OCI-M1 (cell line): ENCODE results near the gene MCM10.
"Not testable (repeated sequence)": the region's sequence is repeated elsewhere in the genome, so short reads cannot be mapped to it uniquely, and the experiment has no call there.

Experiments used
- DNase-seq: peaks from one replicate; lab custom pipeline; 2025; lab: John Stamatoyannopoulos, UW

MCM10 gene

GRCh38 chr10:13221572-13221971, 60.2 kb downstream of the MCM10 start:
- no peak for DNase-seq

DNA sequence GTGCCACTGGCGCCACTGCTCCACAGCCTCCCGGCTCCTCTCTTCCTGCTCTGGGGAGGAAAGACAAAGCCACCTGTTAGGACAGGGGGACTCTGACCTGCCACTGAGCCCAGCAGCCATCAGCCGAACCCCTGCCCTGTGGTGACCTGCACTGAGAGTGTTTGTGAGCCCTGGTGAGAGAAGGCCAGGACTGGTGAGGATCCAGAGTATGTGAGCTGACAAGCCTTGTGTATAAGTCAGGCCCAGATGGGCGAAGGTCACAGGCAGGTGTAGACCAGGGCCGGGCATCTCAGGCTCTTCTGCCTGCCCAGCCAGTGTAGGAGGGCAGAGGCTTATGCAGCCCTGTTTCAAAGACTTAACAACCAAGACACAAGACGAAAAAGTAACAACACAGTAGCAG, 60.8 kb downstream of the MCM10 start:
- DNase-seq: no peak

DNA sequence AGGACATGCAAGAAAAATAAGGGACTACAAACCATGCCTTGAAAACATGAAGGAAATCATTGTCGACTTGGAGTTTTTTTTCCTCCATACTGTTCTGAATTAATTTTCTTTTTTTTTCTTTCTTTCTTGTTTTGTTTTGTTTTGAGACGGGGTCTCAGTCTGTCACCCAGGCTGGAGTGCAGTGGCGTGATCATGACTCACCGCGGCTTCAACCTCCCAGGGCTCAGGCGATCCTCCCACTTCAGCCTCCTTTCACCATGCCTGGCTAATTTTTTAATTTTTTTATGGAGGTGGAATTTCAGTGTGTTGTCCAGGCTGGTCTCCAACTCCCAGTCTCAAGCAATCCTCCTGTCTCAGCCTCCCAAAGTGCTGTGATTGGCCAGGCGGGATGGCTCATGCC, 61.2 kb downstream of the MCM10 start:
- DNase-seq: no peak

- no peak for DNase-seq
Observed at GRCh38 chr10:13223241-13223640, 61.9 kb downstream of the MCM10 start.

DNA sequence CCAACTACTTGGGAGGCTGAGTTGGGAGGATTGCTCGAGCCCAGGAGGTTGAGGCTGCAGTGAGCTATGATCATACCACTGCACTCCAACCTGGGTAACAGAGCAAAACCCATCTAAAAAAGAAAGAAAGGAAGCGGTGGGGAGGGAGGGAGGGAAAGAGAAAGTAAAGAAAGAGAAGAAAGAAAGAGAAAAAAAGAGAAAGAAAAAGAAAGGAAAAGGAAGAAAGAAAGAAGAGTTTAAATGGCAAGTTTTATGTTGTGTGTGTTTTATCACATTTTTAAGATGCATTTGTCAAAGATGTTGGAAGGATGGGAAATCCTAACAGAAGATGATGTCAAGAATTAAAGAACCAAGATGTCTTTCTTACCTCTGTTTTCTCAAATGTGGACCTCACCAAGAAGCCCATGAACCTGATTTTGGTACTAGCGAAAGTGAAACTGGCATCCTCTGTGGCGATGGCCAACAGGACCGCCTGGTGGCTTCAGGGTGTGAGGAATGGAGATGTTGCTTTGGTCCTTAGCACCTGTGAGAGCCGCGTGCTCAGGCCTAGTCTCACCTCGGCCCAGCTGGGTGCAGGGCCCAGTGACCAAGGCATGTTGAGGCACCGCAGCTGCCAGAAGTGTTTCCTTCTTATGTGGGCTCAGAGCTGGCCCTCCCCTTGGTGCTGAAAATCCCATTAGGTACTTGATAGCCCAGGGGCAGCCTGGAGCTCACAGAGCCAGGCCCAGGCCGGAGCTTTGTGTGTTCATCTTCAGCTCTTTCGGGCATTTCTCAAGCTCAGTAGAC, 63.0 kb downstream of the MCM10 start:
- DNase-seq: no peak

DNA sequence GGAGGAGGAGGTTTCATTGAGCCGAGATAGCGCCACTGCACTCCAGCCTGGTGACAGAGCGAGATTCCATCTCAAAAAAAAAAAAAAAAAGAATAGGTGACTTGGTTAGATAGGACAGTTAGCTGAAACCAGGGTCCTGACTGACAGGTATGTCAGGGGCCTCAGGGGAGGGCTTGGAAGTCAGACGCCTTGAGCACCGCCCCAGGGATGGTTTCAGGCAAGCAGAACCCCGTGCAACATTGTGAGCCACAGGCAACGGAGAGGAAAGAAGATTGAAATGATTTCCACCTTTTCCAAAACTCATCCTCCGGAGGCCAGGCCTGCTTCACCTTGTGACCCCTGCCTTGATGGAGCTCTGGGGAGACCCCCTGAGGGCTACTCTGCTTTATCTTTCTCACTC, 64.2 kb downstream of the MCM10 start:
- no peak for DNase-seq

DNA sequence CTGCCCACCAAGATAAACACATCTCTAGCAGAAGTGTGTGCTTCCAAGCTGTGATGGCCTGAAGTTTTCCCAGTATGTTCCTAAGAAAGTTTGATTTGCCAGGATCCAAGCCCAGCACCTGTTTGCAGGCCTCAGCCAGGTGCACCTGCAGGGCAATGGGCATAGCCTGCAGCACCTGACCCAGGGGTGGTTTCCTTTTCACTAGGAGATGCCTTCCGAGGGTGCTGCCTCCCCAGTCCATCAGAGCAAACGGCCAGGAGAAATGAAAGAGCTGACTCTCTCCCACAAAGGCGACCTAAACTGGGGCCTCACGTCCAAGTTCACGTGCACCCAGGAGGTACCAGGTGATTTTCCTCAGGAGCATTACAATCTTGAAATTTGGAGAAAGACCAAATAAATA, 65.7 kb downstream of the MCM10 start:
- DNase-seq: no peak

GRCh38 chr10:13231190-13231589, 69.8 kb downstream of the MCM10 start:
- no peak for DNase-seq

GRCh38 chr10:13231808-13232207, 70.5 kb downstream of the MCM10 start:
- no peak for DNase-seq

GRCh38 chr10:13233358-13233757, 72.0 kb downstream of the MCM10 start:
- no peak for DNase-seq

DNA sequence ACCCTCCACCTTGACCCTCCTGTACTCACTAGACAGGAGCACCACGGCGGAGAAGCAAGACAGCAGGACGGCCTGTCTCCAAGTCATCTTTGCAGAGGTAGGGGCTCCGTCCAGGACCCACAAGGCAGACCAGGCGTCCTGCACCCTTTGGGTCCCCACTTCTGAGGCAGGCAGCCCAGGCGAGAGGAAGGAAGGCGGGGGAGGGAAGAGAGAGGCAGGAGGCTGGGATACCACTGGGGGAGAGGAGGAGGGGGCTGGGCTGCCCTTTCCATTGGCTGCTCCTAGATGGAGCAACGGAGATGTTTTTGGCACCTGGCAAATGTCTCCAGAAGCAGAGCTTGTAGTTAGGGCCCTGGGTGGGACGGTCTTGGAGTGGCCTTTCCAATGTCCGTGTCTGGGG, 72.8 kb downstream of the MCM10 start, which contains the start of gene UCMA:
UCMA (minus strand) TSS at position 203 of the 400 bp plus-strand sequence; CDS start at position 87, 116 bp downstream.
- DNase-seq: no peak

DNA sequence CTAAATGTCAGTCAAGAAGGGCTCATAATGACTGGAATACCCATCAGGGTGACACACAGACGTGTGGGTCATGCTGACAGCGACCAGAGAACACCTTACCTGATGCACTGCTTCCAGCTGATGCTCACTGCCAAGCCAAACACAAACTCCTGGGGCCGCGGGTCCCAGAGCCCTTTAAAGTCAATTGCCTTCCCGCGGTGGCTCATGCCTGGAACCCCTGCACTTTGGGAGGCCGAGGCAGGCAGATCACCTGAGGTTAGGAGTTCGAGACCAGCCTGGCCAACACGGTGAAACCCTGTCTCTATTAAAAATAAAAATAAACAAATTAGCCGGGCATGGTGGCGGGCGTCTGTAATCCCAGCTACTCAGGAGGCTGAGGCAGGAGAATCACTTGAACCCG, 73.4 kb downstream of the MCM10 start:
- DNase-seq: not testable (repeated sequence)

- no peak for DNase-seq
Observed at GRCh38 chr10:13236638-13237037, 75.3 kb downstream of the MCM10 start.

GRCh38 chr10:13238271-13239077, 77.1 kb downstream of the MCM10 start:
- DNase-seq: no peak

DNA sequence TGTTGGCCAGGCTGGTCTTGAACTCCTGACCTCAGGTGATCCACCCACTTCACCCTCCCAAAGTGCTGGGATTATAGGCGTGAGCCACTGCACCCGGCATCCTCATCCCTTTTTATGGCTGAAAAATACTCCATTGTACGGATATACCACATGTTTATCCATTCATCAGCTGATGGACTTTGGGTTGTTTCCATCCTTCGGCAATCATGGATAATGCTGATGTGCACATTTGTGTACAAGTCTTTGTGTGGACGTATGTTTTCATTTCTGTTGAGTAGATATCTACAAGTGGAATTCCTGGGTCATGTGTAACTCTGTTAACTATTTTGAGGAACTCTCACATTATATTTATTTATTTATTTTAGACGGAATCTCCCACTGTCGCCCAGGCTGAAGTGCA, 78.6 kb downstream of the MCM10 start:
- no peak for DNase-seq

DNA sequence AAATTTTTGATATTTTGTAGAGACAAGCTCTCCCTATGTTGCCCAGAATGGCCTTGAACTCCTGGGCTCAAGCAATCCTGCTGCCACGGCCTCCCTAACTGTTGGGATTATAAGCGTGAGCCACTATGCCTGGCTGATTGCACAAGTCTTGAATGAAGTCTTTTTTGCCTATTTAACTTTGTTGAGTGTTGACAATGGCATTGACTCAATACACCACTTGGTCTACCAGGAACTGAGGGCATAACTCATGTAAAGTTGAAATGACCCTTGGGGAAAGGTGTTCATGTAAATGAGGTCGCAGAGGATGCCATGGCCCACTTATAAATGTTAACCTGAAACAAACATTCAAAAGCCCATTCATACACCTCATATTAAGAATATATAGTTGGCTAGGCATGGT, 80.3 kb downstream of the MCM10 start:
- DNase-seq: no peak

DNA sequence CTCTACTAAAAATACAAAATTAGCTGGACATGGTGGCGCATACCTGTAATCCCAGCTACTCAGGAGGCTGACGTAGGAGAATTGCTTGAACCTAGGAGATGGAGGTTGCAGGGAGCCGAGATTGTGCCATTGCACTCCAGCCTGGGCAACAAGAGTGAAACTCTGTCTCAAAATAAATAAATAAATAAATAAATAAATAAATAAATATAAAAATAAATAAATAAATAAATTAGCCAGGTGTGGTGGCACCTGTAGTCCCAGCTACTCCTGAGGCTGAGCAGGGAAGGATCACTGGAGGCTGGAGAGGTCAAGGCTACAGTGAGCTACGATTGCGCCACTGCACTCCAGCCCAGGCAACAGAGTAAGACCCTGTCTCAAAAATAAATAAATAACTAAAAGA, 80.9 kb downstream of the MCM10 start:
- not testable (repeated sequence) for DNase-seq

- no peak for DNase-seq
Observed at GRCh38 chr10:13247246-13247645, 85.9 kb downstream of the MCM10 start.

DNA sequence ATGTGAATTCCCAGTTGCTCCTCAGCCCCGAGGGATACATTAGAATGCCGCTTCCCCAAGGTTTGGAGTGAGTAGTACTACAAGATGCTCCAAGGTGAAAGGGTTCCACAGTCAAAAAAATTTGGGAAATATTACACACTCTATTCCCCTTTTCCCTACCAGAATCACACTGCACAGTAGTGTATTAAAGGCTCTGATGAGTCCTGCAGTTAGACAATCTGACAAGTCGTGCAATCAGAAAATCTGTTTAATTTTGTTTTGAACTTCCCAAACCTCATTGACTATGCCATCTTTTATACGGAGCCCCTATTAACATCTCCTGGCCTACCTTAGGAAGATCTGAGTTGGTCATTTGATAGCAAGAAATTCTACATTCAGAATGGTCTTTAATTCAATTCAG, 86.4 kb downstream of the MCM10 start:
- DNase-seq: no peak

- no peak for DNase-seq
Observed at GRCh38 chr10:13253726-13254125, 92.4 kb downstream of the MCM10 start.

- DNase-seq: no peak
Observed at GRCh38 chr10:13256627-13257026, 95.3 kb downstream of the MCM10 start.

DNA sequence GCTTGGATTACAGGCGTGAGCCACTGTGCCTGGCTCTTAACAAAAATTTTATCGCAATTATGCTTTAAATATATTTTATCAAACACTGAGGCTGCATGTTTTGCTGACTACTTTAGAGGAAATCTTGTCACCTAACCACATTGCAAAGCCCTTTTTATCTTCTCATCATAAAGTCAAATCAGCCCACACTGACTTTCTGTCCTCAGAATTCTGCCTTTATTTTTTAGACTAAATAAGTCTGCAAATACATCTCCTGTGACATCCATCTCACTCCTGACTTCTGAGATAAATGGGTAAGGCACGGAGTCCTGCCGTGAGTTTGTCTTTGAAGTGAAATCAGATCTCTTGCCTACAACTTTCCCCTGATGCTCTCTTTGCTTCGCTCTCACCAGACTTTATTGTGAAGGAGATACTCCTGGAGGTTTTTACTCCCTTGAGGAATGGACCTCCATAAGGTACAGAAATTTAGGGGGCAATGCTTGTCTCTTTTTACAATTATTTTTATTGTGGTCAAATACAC, 96.3 kb downstream of the MCM10 start:
- DNase-seq: no peak
